IMR-90 (cell line): Measurements from ENCODE around the gene DDHD1. TPM values are rescaled to one million over a fixed set of nuclear protein-coding genes. Genes with fewer than 3 reads are reported as not detected.

ENCODE experiments used
- ATAC-seq: fragments of 200-7000 bp; cut with Tn5 transposase; 2 replicates; pipeline ENCODE4 v1.9.1; 2020; ENCODE audit warnings: low read depth, mild to moderate bottlenecking, moderate library complexity
- BruUV-seq: library from RNA; stranded (reverse); fragments of 400-500 nt; replicated peaks from 2 replicates; lab custom pipeline; 2021; lab: Mats Ljungman, UMichigan
- CTCF ChIA-PET: fragments of 300-600 bp; formaldehyde crosslinking; extraction: SDS; loops from one replicate; lab custom pipeline; 2021; ENCODE audit warnings: antibody characterized with exemption; lab: Yijun Ruan, JAX
- POLR2A ChIA-PET: fragments of 300-600 bp; sonication (Branson Sonifier 250); formaldehyde crosslinking; loops from one replicate; lab custom pipeline; 2022; ENCODE audit warnings: antibody characterized with exemption; ENCODE audit not compliant: unreplicated experiment; lab: Charles Lee
- DNase-seq: peaks from one replicate; pipeline ENCODE4 v3.0.0; 2013
- H2AFZ ChIP-seq: replicated peaks from 2 replicates; pipeline ENCODE3; 2013; ENCODE audit warnings: low read length, mild to moderate bottlenecking; ENCODE audit not compliant: poor library complexity
- H2AK5ac ChIP-seq: 2 replicates; pipeline ENCODE4 v1.6.1; 2013; ENCODE audit warnings: low read depth, low read length, inconsistent platforms
- H2AK9ac ChIP-seq: replicated peaks from 2 replicates; pipeline ENCODE3; 2013; ENCODE audit warnings: mild to moderate bottlenecking, low read depth, low read length, moderate library complexity; ENCODE audit not compliant: poor library complexity
- H2BK120ac ChIP-seq: 2 replicates; pipeline ENCODE4 v1.6.1; 2013; ENCODE audit warnings: low read depth, low read length, inconsistent platforms
- H2BK15ac ChIP-seq: 3 replicates; pipeline ENCODE4 v1.6.1; 2013; ENCODE audit warnings: low read depth, low read length, inconsistent platforms
- H2BK20ac ChIP-seq: 2 replicates; pipeline ENCODE4 v1.6.1; 2013; ENCODE audit warnings: low read depth, mild to moderate bottlenecking, inconsistent platforms, low read length, moderate library complexity
- H2BK5ac ChIP-seq: 2 replicates; pipeline ENCODE4 v1.6.1; 2013; ENCODE audit warnings: mild to moderate bottlenecking, low read depth, low read length, inconsistent platforms; ENCODE audit not compliant: poor library complexity, severe bottlenecking
- H3K14ac ChIP-seq: replicated peaks from 2 replicates; pipeline ENCODE4 v1.6.1; 2013; ENCODE audit warnings: low read depth, low read length, inconsistent platforms
- H3K18ac ChIP-seq: 2 replicates; pipeline ENCODE4 v1.6.1; 2013; ENCODE audit warnings: low read depth, low read length, control low read depth
- H3K23ac ChIP-seq: 2 replicates; pipeline ENCODE4 v1.6.1; 2013; ENCODE audit warnings: low read depth, low read length, inconsistent platforms
- H3K27ac ChIP-seq: 2 replicates; pipeline ENCODE4 v1.5.1; 2013; ENCODE audit warnings: mild to moderate bottlenecking, control low read depth, low read length; ENCODE audit not compliant: insufficient read depth
- H3K27me3 ChIP-seq: 2 replicates; pipeline ENCODE4 v1.6.1; 2013; ENCODE audit warnings: low read length; ENCODE audit not compliant: control insufficient read depth, insufficient read depth
- H3K36me3 ChIP-seq: 2 replicates; pipeline ENCODE4 v1.6.1; 2013; ENCODE audit warnings: low read length, mixed read lengths; ENCODE audit not compliant: control insufficient read depth, insufficient read depth
- H3K4ac ChIP-seq: 2 replicates; pipeline ENCODE4 v1.6.1; 2013; ENCODE audit warnings: low read depth, low read length, inconsistent platforms
- H3K4me1 ChIP-seq: 2 replicates; pipeline ENCODE4 v1.6.1; 2013; ENCODE audit warnings: low read length, mixed read lengths; ENCODE audit not compliant: control insufficient read depth, insufficient read depth
- H3K4me2 ChIP-seq: 2 replicates; pipeline ENCODE4 v1.6.1; 2013; ENCODE audit warnings: low read depth, mild to moderate bottlenecking, control low read depth, low read length, moderate library complexity
- H3K4me3 ChIP-seq: 2 replicates; pipeline ENCODE4 v1.5.1; 2013; ENCODE audit warnings: low read depth, mild to moderate bottlenecking, control low read depth, low read length, moderate library complexity; ENCODE audit not compliant: insufficient read depth
- H3K56ac ChIP-seq: 2 replicates; pipeline ENCODE4 v1.6.1; 2013; ENCODE audit warnings: low read length, inconsistent platforms; ENCODE audit not compliant: insufficient read depth; ENCODE audit errors: extremely low read depth
- H3K79me1 ChIP-seq, 2 experiments: 2 replicates each; pipeline ENCODE4 v1.6.1; 2013; ENCODE audit warnings: low read length in 2 of 2, inconsistent platforms in 1 of 2, low read depth in 1 of 2
- H3K9ac ChIP-seq: 2 replicates; pipeline ENCODE4 v1.6.1; 2013; ENCODE audit warnings: low read depth, low read length, control low read depth
- H3K9me1 ChIP-seq: 2 replicates; pipeline ENCODE4 v1.6.1; 2013; ENCODE audit warnings: low read length, inconsistent platforms; ENCODE audit not compliant: insufficient read depth
- H3K9me3 ChIP-seq: 2 replicates; pipeline ENCODE4 v1.6.1; 2013; ENCODE audit warnings: low read length; ENCODE audit not compliant: control insufficient read depth, insufficient read depth
- H4K20me1 ChIP-seq: 2 replicates; pipeline ENCODE4 v1.6.1; 2013; ENCODE audit warnings: low read length, inconsistent platforms; ENCODE audit not compliant: insufficient read depth
- H4K5ac ChIP-seq: 2 replicates; pipeline ENCODE4 v1.6.1; 2013; ENCODE audit warnings: mild to moderate bottlenecking, low read depth, low read length, control low read depth
- H4K8ac ChIP-seq, 2 experiments: 2 replicates each; pipeline ENCODE4 v1.6.1; 2013; ENCODE audit warnings: low read depth in 2 of 2, low read length in 2 of 2, control low read depth in 1 of 2, inconsistent platforms in 1 of 2
- H4K91ac ChIP-seq: 2 replicates; pipeline ENCODE4 v1.6.1; 2013; ENCODE audit warnings: low read depth, low read length, inconsistent platforms; ENCODE audit not compliant: insufficient read depth
- MAZ ChIP-seq: IDR thresholded peaks from 2 replicates; pipeline ENCODE4 v1.6.1; 2012; ENCODE audit warnings: low read depth, mild to moderate bottlenecking, low read length, improper control_type of control experiment, moderate library complexity, borderline replicate concordance
- whole genome bisulfite sequencing, 2 experiments: methylation state at CpG; one replicate each; pipeline versions ENCODE4 v1.1.5 to v1.1.7; 2013; ENCODE audit warnings: missing lambda C conversion rate in 2 of 2; ENCODE audit not compliant: insufficient read length in 1 of 2; ENCODE audit errors: extremely low coverage in 2 of 2; 5-methylcytosine and 5-hydroxymethylcytosine counted together
- dilution Hi-C: fragments of 300-500 bp; cut with HindIII; formaldehyde crosslinking; loops from one replicate; pipeline ENCODE4 v1.14.3; 2018; ENCODE audit warnings: low sequenced_read_pairs; ENCODE audit not compliant: unreplicated experiment
- in situ Hi-C: fragments of 300-500 bp; cut with MboI; formaldehyde crosslinking; loops from 3 replicates; pipeline ENCODE4 v1.14.3; 2019; ENCODE audit warnings: low sequenced_read_pairs, inconsistent platforms, mixed read lengths
- intact Hi-C: fragments of 100-400 bp; cut with micrococcal nuclease; formaldehyde crosslinking; loops from 2 replicates; pipeline ENCODE4 v1.10.0; 2022
- polyA plus RNA-seq, 3 experiments: library from polyadenylated mRNA; depleted of rRNA; stranded (reverse); fragments of >200 nt; gene quantifications; 2 replicates each; pipeline ENCODE4 v1.2.3, GENCODE V29; 2012; ENCODE audit warnings: low replicate concordance in 1 of 3
- total RNA-seq: library from RNA; depleted of rRNA; stranded (reverse); fragments of >200 nt; gene quantifications from 2 replicates; pipeline ENCODE4 v1.2.3, GENCODE V29; 2012
- TF ChIP-seq, protein P1 (sequence below): conservative IDR thresholded peaks from 2 replicates; pipeline ENCODE4 v1.5.1; 2012; ENCODE audit warnings: mild to moderate bottlenecking, low read depth, low read length, improper control_type of control experiment

DDHD1 gene
- total and polyA plus RNA-seq, 2 of the 4 experiments (the other 2 are of a cell fraction), result 4.5 to 9.0 TPM

DNA sequence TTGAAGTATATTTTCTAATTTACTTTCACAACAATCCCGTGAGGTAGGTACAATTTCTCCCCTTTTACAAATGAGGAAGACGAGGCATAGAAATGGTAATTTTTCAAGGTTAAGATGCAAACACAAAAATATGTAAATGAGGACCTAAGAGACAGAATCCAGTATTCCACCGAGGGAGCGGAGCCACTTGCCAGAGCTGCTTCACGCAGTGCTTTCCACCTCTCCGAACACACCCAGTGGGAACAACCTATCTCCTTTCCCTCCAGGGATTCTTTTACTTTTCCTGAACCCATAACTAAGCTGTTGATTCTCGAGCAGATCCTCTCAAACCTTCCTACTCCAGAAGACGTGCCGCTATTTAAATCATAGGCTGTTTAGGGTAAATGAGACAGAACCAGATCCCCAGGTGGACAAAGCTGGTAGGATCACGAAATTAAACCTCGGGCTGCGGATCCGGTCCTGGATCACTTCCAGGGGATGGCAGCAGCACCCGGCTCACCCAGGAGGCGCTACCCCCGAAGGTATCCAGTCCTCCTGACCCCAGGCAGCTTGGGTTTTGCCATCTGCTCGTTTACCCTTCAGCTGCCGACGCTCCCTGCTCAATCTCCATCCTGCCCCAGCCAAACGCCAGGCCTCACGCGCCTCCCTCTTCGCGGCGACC lies 1.5 kb downstream of the DDHD1 start:
- 0% methylated on average over 6 of the region's 25 CpGs; no CpG with 5 or more reads in 1 of the 2 experiments for WGBS, 2 experiments
- DNase-seq, result peak; percentile 35
- ATAC-seq, result peak; percentile 6
- peak overlapping the region in 1 of 2 experiments; percentile 75; a peak in 1 of 4 replicates for H4K8ac ChIP-seq
- H3K36me3 ChIP-seq, result no peaks in the 10 kb centered on the region
- intact Hi-C loops, result loop anchor here (5.0 to 10.0 kb wide), 3 partner anchors 156 to 407 kb away; partner anchors contain the start of gene FERMT2
- peak overlapping the region; percentile 95 for H3K4me3 ChIP-seq
- H2AK9ac ChIP-seq, result peak overlapping the region; percentile 47
- peaks cover 10% of the 10 kb centered on the region for H3K9me1 ChIP-seq
- H3K18ac ChIP-seq, result peak overlapping the region; percentile 3
- H4K5ac ChIP-seq, result peak overlapping the region; percentile 25
- no peak overlapping the region for H2BK20ac ChIP-seq
- ChIA-PET POLR2A (no interaction called here), CTCF (interaction anchor here (1.3 to 1.6 kb wide), 3 partner anchors 9 to 18 kb away, joined by 3 to 4 read pairs (median 3); no protein-coding TSS in a partner anchor)
- H2BK15ac ChIP-seq, result no peak overlapping the region
- no peak overlapping the region; the same call in 1 of the 2 replicates for H3K56ac ChIP-seq
- peak overlapping the region; percentile 98 for H2AFZ ChIP-seq
- H3K27me3 ChIP-seq, result no peaks in the 10 kb centered on the region
- no peak for TF ChIP-seq MAZ
- TF ChIP-seq, protein P1, sequence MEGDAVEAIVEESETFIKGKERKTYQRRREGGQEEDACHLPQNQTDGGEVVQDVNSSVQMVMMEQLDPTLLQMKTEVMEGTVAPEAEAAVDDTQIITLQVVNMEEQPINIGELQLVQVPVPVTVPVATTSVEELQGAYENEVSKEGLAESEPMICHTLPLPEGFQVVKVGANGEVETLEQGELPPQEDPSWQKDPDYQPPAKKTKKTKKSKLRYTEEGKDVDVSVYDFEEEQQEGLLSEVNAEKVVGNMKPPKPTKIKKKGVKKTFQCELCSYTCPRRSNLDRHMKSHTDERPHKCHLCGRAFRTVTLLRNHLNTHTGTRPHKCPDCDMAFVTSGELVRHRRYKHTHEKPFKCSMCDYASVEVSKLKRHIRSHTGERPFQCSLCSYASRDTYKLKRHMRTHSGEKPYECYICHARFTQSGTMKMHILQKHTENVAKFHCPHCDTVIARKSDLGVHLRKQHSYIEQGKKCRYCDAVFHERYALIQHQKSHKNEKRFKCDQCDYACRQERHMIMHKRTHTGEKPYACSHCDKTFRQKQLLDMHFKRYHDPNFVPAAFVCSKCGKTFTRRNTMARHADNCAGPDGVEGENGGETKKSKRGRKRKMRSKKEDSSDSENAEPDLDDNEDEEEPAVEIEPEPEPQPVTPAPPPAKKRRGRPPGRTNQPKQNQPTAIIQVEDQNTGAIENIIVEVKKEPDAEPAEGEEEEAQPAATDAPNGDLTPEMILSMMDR, result 0 out of 2 replicates have a peak, but pooled peaks have one; percentile 7
- H2AK5ac ChIP-seq, result no peak overlapping the region
- H2BK120ac ChIP-seq, result peak overlapping the region; percentile 46; the same call in 1 of the 2 replicates
- no peaks in the 10 kb centered on the region for H3K9me3 ChIP-seq
- H3K9ac ChIP-seq, result peak overlapping the region; percentile 71
- dilution Hi-C loops, result no loop called here
- peak overlapping the region; percentile 53 for H2BK5ac ChIP-seq
- in situ Hi-C loops, result no loop called here
- peak overlapping the region; percentile 72 for H3K27ac ChIP-seq
- peak overlapping the region; percentile 83 for H3K14ac ChIP-seq
- H3K4ac ChIP-seq, result peak overlapping the region; percentile 87
- peaks cover 6% of the 10 kb centered on the region; the same call in 1 of the 2 replicates for H4K20me1 ChIP-seq
- peak overlapping the region; percentile 96 for H3K23ac ChIP-seq
- H3K79me1 ChIP-seq, result peaks cover 23 to 40% of the 10 kb centered on the region in 2 experiments
- H3K4me1 ChIP-seq, result peaks cover 5% of the 10 kb centered on the region; the same call in 1 of the 2 replicates
- H4K91ac ChIP-seq, result no peak overlapping the region; the same call in 1 of the 2 replicates
- BruUV-seq, result no TSS peak
- peak overlapping the region; percentile 76 for H3K4me2 ChIP-seq
